ENCODE results near the gene PNMA3.
"Not testable (repeated sequence)": the region's sequence is repeated elsewhere in the genome, so short reads cannot be mapped to it uniquely, and the experiment has no call there.

Gene PNMA3, protein sequence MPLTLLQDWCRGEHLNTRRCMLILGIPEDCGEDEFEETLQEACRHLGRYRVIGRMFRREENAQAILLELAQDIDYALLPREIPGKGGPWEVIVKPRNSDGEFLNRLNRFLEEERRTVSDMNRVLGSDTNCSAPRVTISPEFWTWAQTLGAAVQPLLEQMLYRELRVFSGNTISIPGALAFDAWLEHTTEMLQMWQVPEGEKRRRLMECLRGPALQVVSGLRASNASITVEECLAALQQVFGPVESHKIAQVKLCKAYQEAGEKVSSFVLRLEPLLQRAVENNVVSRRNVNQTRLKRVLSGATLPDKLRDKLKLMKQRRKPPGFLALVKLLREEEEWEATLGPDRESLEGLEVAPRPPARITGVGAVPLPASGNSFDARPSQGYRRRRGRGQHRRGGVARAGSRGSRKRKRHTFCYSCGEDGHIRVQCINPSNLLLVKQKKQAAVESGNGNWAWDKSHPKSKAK
- 11.8 to 17.0 reads per million in 2 donors for total RNA-seq

DNA sequence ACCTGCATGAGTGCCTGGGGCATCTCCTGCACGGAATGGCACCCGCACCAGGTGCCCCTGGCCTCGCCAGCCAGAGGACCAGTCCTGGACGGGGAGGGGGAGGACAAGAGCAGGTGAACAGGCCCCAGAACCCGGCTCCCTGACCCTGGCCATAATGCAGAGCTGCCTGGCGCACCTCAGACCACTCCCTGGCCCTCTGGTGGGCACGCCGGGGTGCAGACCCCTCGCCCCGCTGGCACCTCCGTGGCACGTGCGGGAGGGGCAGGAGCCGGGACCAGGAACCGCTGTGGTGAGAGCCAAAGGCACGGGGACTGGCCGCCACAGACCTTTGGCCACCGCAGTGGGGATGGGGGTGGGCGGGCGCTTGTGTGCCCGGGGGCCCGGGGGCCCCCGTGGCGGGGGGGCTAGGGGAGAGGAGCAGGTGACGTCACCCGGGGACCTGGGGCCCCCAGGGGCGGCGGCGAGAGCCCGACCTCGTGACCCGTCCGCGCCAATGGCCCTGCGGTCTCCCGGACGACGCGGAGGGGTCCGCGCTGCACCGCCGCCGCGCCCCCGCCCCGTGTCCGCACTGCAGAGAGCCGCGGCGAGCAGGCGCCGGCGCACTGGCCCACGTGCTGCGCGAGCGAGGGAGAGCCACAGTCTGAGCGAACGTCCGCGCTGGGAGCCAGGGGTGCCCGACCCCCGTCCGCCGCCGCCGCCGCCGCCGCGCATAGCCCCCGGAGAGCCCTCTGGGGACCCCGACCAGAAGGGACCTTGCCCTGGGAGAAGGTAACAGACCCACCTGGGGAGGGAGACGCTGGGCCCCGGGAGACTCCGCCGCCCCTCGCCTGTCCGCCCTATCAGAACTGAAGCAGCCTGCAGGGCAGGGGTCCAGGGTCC lies at the start of gene PNMA3:
TSS of gene PNMA3 (plus strand) at position 600 of the 879 bp plus-strand sequence. CDS start 586 bp downstream, outside the sequence.
- no peak for DNase-seq

DNA sequence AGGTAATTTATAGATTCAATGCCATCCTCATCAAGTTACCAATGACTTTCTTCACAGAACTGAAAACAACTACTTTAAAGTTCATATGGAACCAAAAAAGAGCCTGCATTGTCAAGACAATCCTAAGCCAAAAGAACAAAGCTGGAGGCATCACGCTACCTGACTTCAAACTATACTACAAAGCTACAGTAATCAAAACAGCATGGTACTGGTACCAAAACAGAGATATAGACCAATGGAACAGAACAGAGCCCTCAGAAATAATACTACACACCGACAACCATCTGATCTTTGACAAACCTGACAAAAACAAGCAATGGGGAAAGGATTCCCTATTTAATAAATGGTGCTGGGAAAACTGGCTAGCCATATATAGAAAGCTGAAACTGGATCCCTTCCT lies 39.1 kb upstream of the PNMA3 start:
- DNase-seq = not testable (repeated sequence)

DNA sequence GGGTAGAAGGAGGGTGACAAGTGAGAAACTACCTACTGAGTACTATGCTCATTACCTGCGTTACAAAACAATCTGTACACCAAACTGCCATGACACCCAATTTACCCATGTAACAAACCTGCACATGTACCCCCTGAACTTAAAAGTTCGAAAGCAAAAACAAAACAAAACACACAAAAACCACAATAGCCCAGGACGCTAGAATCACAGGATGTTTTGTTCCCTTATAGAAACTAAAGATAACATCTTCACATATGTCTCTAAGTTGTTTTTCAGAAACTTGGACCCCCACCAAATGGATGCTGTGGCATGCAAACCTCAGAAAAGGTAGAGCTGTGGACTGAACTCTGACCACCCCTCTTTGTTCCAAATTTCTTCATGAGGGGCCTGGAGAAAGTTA lies 37.1 kb upstream of the PNMA3 start:
- DNase-seq = no peak

DNA sequence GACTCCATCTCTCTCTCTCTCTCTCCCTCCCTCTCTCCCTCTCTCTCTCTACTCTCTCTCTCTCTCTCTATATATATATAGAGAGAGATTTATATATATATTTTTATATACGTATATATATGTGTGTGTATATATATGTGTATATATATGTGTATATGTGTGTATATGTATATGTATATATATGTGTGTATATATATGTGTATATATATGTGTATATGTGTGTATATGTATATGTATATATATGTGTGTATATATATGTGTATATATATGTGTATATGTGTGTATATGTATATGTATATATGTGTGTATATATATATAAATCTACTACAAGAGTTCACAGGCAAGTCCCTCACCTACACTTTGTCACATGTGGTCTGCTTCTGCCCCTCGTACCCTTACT lies 29.8 kb upstream of the PNMA3 start:
- not testable (repeated sequence) for DNase-seq

DNA sequence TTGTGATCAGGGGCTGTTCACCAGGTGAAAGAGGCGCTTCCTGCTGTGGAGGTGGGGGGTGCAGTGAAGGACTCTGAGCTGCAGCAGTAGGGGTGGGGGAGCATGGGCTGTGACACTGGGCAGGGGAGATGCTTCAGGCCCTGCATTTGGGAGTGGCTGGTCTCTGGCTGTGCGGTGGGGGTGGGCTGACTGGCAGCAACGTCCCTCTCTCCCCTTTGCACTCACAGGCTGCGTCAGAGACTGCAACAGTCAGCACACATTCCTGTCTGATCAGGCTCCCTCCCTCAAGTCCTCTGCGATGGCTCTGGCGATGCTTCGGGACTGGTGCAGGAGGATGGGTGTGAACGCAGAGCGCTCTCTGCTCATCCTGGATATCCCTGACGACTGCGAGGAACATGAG lies 27.8 kb upstream of the PNMA3 start:
- DNase-seq = not testable (repeated sequence)

DNA sequence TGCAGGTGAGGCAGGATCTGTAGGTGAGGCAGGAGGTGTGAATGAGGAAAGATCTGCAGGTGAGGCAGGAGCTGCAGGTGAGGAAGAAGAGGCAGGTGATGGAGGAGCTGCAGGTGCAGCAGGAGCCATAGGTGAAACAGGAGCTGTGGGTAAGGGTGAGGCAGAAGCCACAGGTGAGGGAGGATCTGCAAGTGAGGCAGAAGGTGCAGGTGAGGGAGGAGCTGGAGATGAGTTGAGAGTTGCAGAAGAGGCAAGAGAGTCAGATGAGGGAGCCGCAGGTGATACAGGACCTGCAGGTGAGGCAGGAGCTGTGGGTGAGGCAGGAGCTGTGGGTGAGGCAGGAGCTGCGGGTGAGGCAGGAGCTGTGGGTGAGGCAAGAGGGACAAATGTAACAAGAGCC lies 27.1 kb upstream of the PNMA3 start:
- no peak for DNase-seq

DNA sequence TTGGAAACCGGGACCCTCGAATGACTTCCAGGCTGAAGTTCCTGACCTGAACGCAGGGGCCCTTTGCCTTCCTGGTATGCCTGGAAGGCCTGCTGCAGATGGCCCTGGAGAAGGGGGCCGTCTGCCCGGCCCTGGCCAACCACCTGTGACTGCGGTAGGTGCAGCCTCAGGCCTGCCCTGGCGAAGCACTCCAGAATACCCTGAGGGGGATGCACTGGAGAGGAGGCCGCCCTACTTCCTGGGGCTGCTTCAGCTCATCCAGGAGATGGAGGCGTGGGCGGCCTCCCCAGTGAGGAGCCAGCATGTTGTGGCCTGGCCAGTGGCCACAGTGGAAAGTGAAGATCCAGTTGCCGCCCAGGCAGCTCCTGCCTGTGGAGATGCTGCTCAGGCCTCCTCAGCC lies 26.4 kb upstream of the PNMA3 start:
- no peak for DNase-seq

DNA sequence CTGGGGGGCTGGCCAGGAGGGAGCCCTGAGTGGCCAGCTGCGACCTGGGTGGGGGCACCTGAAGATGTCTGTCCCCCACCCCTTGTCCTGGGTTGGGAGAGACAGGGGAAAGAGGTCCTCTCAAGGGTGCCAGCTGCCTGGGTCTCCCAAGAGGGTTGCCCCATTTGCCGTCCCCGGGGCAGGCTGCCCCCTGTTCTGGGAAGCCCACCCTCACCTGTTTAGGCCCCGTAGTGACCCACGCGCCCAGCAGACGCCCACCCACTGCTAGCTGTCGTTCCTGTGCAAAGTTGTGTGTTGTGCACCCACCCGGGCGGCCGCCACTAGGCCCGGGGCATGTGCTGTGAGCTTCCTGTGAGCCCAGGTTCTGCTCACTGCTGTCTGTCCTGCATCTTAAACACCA lies 25.5 kb upstream of the PNMA3 start:
- no peak for DNase-seq

DNA sequence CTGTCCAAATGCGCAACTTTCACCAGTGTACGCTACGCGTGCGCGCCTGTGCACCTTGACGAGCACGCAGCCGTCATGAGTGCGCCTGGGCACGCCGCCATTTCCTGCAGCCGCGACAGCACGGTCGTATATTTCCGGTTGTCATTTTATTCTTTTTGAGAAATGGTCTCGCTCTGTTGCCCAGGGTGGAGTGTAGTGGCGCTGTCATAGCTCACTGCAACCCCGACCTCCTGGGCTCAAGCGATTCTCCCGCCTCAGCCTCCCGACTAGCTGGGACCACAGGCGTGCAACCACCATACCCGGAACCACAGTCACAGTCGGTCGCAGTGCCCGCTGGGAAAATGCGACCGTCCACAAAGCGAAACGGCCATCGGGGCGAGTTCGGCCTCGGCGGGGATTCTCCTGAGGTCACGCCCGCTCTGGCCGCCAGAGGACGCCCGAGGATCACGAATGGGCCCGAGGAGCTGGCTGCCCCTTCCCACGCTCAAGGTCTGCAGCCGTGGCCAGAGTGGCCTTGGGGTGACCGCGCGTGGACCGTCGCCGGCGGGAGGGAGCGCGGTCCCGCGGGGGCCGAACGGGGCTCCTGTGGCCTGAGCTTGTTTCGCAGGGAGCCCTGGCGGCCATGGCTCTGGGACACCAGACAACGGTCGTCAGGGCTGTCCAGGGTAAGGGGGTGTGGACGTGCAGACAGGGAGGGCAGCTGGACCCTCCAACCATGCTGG lies 23.7 kb upstream of the PNMA3 start:
- peak; percentile 42 for DNase-seq

DNA sequence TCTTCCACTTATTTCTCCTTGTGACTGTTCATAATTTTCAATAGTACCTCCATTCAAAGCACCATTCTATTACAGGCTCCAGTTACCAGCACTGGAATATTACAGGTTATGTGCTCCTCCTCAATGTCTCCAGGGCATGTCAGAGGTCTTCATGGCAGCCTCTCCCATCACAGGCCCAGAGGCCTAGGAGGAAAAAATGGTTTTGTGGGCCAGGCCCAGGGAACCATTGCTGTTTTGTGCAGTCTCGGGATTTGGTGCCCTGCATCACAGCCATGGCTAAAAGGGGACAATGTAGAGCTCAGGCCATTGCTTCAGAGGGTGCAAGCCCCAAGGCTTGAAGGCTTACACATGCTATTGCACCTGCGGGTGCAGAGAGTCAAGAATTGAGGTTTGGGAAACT lies 7.2 kb upstream of the PNMA3 start:
- no peak for DNase-seq

DNA sequence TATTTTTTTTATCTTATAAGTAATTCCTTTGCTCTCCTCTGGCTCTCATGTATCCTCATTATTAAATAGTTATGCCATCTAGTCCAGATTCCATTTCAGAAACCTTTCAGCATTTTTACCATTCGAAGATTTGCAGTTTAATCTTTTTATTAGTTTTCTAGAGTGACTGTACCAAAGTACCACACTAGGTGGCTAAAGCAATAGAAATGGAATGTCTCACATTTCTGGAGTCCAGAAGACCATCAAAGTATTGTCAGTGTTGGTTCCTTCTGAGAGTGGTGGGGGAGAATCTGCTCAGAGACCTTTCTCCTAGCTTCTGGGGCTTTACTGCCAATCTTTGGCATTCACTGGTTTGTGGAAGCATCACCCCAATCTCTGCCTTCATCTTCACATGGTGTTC lies 3.7 kb upstream of the PNMA3 start:
- no peak for DNase-seq

DNA sequence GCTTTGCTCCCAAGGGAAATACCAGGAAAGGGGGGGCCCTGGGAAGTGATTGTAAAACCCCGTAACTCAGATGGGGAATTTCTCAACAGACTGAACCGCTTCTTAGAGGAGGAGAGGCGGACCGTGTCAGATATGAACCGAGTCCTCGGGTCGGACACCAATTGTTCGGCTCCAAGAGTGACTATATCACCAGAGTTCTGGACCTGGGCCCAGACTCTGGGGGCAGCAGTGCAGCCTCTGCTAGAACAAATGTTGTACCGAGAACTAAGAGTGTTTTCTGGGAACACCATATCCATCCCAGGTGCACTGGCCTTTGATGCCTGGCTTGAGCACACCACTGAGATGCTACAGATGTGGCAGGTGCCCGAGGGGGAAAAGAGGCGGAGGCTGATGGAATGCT lies 1.0 kb downstream of the PNMA3 start:
- no peak for DNase-seq

DNA sequence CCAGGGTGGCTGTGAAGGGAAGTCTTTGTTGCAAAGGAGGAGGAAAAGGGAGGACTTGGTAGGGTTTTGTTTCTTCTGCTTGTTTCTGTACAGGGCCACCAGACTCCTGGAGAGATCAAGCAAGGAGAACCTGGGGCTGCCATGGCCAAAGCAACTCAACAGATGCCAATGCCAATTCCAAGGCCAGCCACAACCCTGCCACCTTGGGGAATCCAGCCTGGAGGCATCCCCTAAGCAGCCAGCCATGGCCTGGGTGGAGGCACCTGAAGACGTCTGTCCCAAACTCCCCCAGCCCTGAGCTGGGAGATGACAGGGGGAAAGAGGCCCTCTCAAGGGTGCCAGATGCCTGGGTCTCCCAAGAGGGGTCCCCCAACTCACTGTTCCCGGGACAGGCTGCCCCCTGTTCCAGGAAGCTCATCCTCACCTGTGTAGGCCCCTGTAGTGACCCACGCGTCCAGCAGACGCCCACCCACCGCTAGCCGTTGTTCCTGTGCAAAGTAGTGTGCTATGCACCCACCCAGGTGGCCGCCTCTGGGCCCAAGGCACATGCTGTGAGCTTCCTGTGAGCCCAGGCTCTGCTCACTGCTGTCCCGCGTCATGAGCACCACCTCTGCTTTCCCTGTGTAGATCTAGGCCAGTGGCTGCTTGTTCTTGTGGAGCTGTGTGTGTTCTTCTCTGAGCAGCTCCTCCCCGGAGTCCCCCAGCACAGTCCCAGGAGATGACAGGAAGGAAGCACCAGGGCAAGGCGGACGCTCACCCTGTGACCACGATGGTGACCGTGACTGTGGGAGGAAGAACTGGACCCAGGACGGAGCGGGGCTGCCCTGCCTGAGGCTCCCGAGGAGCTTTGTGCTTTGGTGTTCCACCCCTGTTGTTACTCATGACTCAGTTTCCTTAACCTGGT lies 3.2 kb downstream of the PNMA3 start:
- no peak for DNase-seq

DNA sequence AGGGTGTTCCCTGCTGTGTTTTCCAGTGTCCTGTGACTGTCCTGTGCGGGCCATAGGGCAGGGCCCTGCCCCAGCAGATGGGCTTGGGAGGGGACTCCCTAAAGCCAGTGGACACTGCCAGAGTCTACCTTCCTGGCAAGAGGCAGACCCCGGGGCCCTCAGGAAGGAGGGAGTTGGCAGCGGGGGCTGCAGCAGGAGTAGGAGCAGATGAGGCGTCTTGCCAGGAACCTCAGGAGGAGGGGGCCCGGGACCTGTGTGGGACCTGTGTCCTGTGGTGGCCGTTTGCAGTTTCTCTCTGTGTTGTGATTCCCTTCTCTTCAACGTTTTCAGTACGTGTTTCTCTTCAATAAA lies 3.8 kb downstream of the PNMA3 start:
- no peak for DNase-seq

DNA sequence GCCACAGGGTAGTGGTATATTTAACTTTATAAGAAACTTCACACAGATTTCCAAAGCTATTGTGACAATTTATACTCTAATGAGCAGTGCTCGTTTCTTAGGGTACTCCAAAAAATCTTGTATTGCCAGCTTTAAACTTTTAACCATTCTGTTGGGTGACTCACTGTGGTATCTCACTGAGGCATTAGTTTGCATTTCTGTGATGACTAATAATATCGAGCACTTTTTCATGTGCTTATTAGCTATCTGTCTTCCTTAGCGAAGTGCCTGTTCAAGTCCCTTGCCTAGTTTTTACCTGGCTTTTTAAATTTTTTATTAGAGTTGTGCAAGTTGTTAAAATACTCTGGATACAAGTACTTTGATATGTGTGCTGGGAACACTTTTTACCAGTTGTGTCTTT lies 5.5 kb downstream of the PNMA3 start:
- DNase-seq = no peak

DNA sequence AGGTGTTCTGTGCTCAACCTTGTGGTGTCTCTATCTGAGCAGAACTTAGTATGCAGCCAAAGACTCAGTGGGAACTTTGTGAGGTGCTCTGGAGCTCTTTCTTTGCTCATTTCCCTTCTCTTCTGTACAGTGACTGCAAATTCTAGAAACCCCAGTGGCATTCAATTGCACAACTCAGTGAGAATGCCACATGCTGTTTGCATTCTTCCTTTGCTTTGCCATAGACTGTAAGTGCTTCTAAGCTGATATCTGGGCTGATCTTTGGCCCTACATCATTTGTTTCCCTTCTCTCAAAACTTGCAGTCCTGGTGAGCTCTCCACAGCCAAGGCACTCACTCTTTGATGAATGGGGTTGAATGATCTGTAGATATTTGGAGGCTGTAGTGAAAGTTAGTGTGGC lies 7.0 kb downstream of the PNMA3 start:
- DNase-seq = no peak

DNA sequence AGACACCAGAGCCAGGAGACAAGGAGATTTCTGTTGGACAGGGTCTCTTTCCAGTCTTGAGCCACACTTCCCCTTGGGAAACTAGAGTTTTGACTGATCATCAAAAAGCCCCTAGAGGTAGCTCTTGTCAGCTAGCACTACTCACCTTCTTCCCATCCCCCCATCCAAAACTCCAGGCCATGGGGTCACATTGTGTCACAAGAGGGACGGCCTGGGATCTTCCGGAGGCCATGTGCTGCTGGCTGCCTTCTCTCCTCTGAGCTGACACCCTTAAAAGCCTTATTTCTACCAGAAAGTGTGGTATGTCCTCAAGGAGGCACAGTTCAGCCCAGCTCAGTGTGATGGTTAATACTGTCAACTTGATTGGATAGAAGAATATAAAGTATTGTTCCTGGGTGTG lies 7.8 kb downstream of the PNMA3 start:
- DNase-seq = no peak

DNA sequence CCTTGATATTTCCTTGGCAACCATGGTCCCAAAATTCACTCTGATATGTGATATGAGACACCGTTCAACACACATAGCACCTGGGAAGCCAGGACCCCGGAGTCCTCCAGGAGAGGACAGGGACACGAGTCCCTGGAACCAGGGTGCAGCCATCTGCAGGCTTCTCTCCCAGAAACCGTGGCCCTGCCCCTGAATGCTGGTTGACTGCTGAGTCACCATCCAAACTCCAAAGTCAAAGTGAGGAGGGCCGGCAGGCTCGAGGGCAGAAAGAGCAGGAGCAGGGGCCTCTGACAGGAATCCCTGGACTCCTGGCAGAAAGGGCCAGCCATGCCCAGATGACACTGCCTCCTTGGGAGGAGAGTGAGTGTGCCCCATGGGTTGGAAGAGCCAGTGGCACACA lies 9.1 kb downstream of the PNMA3 start:
- no peak for DNase-seq

DNA sequence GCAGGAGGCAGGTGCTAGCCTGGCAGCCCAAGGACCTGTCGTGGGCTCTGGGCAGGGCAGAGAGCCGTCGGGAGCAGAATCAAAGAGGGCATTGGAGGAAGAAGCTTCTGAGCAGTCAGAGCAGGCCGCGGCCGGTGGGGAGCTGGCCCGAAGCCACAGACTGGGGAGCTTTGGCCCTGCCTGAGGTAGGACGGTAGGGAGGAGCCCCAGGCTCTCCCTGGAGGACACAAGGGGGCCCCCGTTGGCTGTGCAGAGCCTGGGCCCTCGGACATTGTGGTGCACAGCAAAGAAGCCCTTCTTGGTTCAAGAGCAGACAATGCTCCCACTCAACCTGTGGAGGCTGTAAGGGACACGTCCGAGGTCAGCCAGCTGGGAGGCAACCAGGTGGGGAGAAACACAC lies 10.1 kb downstream of the PNMA3 start:
- not testable (repeated sequence) for DNase-seq

DNA sequence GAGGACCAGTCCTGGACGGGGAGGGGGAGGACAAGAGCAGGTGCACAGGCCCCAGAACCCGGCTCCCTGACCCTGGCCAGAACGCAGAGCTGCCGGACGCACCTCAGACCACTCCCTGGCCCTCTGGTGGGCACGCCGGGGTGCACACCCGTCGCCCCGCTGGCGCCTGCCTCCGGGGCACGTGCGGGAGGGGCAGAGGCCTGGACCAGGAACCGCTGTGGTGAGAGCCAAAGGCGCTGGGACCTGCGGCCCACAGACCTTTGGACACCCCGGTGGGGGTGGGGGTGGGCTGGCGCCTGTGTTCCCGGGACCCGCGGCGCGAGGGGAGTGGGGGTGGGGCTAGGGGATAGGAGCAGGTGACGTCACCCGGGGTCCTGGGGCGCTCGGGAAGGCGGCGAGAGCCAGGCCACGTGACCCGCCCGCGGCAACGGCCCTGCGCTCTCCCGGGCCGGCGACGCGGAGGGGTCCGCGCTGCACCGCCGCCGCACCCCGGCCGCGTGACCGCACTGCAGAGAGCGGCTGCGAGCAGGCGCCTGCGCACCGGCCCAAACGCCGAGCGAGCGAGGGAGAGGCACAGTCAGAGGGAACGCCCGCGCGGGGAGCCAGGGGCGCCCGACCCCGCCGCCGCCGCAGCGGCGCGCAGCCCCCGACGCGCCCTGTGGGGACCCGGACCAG lies 15.8 kb downstream of the PNMA3 start, which contains the start of gene PNMA6A:
TSS of gene PNMA6A (plus strand) at position 546 of the 675 bp plus-strand sequence. CDS start 609 bp downstream, outside the sequence.
- not testable (repeated sequence) for DNase-seq

DNA sequence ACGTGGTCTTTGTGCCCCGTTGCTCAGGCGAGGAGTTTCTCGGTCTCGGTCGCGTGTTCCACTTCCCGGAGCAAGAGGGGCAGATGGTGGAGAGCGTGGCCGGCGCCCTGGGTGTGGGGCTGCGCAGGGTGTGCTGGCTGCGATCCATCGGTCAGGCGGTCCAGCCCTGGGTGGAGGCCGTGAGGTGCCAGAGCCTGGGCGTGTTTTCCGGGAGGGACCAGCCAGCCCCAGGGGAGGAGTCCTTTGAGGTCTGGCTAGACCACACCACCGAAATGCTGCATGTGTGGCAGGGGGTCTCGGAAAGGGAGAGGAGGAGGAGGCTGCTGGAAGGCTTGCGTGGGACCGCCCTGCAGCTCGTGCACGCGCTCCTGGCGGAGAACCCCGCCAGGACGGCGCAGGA lies 17.1 kb downstream of the PNMA3 start:
- not testable (repeated sequence) for DNase-seq

Data from activated gamma-delta T cell (primary cell).